Measurements from ENCODE around the gene APP.

GRCh38 chr21:26036916-26037315 is 133.7 kb downstream of the APP start:
- no peak for TF ChIP-seq CTCF (IDR thresholded peaks at IDR 0.05)
- no peak for TF ChIP-seq ZFX (IDR thresholded peaks at IDR 0.05; ENCODE audit: borderline replicate concordance)

Data from 22Rv1 (cell line).